Neural progenitor cell (in vitro differentiated cells): Measurements from ENCODE around the gene NFATC1. TPM values are rescaled to one million over a fixed set of nuclear protein-coding genes. Genes with fewer than 3 reads are reported as not detected.

Experiments used
- DNase-seq: peaks from one replicate; pipeline ENCODE4 v3.0.0-alpha.2; 2016; ENCODE audit warnings: low spot score
- H2AFZ ChIP-seq: fragments of 200-600 bp; sonication (generic); replicated peaks from 2 replicates; pipeline ENCODE4 v1.6.1; 2016; ENCODE audit warnings: antibody characterized with exemption
- H3F3A ChIP-seq: fragments of 200-600 bp; sonication (generic); 2 replicates; pipeline ENCODE4 v1.6.1; 2016; ENCODE audit warnings: antibody characterized with exemption, low read depth
- H3K27ac ChIP-seq: fragments of 200-600 bp; sonication (generic); 2 replicates; pipeline ENCODE4 v1.5.1; 2016; ENCODE audit warnings: mild to moderate bottlenecking
- H3K27me3 ChIP-seq: fragments of 200-600 bp; sonication (generic); 2 replicates; pipeline ENCODE4 v1.6.1; 2016; ENCODE audit warnings: mild to moderate bottlenecking, moderate library complexity
- H3K36me3 ChIP-seq: fragments of 200-600 bp; sonication (generic); 2 replicates; pipeline ENCODE4 v1.5.1; 2016
- H3K4me1 ChIP-seq: fragments of 200-600 bp; sonication (generic); 2 replicates; pipeline ENCODE4 v1.6.1; 2016; ENCODE audit warnings: mixed run types
- H3K4me2 ChIP-seq: fragments of 200-600 bp; sonication (generic); 2 replicates; pipeline ENCODE4 v1.6.1; 2016
- H3K4me3 ChIP-seq: fragments of 200-600 bp; sonication (generic); 2 replicates; pipeline ENCODE4 v1.5.1; 2016
- H3K79me2 ChIP-seq: fragments of 200-600 bp; sonication (generic); 2 replicates; pipeline ENCODE4 v1.6.1; 2016; ENCODE audit warnings: low read depth
- H3K9ac ChIP-seq: fragments of 200-600 bp; sonication (generic); 2 replicates; pipeline ENCODE4 v1.6.1; 2016
- H3K9me3 ChIP-seq: fragments of 200-600 bp; sonication (generic); 2 replicates; pipeline ENCODE4 v1.5.1; 2016; ENCODE audit warnings: low read depth
- H4K20me1 ChIP-seq: fragments of 200-600 bp; sonication (generic); 2 replicates; pipeline ENCODE4 v1.6.1; 2016; ENCODE audit warnings: low read depth
- H3K27ac Mint-ChIP-seq: 3 replicates; pipeline ENCODE4 v1.8.0; 2021; ENCODE audit warnings: mixed read lengths
- H3K27me3 Mint-ChIP-seq: 2 replicates; pipeline ENCODE4 v1.8.0; 2022; ENCODE audit warnings: low read depth, mild to moderate bottlenecking, inconsistent platforms, moderate library complexity, mixed read lengths; ENCODE audit not compliant: insufficient read depth
- H3K36me3 Mint-ChIP-seq: 3 replicates; pipeline ENCODE4 v1.8.0; 2021; ENCODE audit warnings: mixed read lengths
- H3K4me1 Mint-ChIP-seq: 3 replicates; pipeline ENCODE4 v1.8.0; 2021; ENCODE audit warnings: mixed read lengths
- H3K4me3 Mint-ChIP-seq: 3 replicates; pipeline ENCODE4 v1.8.0; 2021; ENCODE audit warnings: mild to moderate bottlenecking, moderate library complexity, mixed read lengths
- H3K9me3 Mint-ChIP-seq: 3 replicates; pipeline ENCODE4 v1.8.0; 2020; ENCODE audit warnings: mixed read lengths
- EZH2 ChIP-seq: fragments of 200-600 bp; sonication (generic); IDR thresholded peaks from 2 replicates; pipeline ENCODE4 v1.6.1; 2017; ENCODE audit warnings: antibody characterized with exemption, mild to moderate bottlenecking, moderate library complexity
- EZH2phosphoT487 ChIP-seq: fragments of 200-600 bp; sonication (generic); IDR thresholded peaks from 2 replicates; pipeline ENCODE4 v1.6.1; 2017; ENCODE audit warnings: antibody characterized with exemption
- total RNA-seq: library from RNA; depleted of rRNA; stranded (reverse); fragments of >200 nt; gene quantifications from 2 replicates; pipeline ENCODE4 v1.2.3, GENCODE V29; 2015; ENCODE audit warnings: low replicate concordance
- TF ChIP-seq, protein P1 (sequence below): fragments of 200-600 bp; sonication (generic); IDR thresholded peaks from 2 replicates; pipeline ENCODE4 v1.5.1; 2017; ENCODE audit warnings: antibody characterized with exemption, mild to moderate bottlenecking

Gene NFATC1
- total RNA-seq, 1 donor from 2014 or later: 2.3 TPM

- peaks cover 6% of the 10 kb centered on the region for H3K27me3 Mint-ChIP-seq
- peaks cover 8% of the 10 kb centered on the region for H3K4me1 Mint-ChIP-seq
- TF ChIP-seq EZH2 (no peak), EZH2phosphoT487 (no peak)
- TF ChIP-seq, protein P1, sequence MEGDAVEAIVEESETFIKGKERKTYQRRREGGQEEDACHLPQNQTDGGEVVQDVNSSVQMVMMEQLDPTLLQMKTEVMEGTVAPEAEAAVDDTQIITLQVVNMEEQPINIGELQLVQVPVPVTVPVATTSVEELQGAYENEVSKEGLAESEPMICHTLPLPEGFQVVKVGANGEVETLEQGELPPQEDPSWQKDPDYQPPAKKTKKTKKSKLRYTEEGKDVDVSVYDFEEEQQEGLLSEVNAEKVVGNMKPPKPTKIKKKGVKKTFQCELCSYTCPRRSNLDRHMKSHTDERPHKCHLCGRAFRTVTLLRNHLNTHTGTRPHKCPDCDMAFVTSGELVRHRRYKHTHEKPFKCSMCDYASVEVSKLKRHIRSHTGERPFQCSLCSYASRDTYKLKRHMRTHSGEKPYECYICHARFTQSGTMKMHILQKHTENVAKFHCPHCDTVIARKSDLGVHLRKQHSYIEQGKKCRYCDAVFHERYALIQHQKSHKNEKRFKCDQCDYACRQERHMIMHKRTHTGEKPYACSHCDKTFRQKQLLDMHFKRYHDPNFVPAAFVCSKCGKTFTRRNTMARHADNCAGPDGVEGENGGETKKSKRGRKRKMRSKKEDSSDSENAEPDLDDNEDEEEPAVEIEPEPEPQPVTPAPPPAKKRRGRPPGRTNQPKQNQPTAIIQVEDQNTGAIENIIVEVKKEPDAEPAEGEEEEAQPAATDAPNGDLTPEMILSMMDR: no peak
- H3K4me1 ChIP-seq: peaks cover 4% of the 10 kb centered on the region
- H3K9ac ChIP-seq: no peak overlapping the region
- H2AFZ ChIP-seq: no peak overlapping the region
- no peaks in the 10 kb centered on the region for H3K9me3 ChIP-seq
- no peaks in the 10 kb centered on the region for H3K36me3 ChIP-seq
- H3K4me2 ChIP-seq: no peak overlapping the region
- H4K20me1 ChIP-seq: no peaks in the 10 kb centered on the region
- no peak overlapping the region for H3K4me3 ChIP-seq
- no peaks in the 10 kb centered on the region for H3K36me3 Mint-ChIP-seq
- DNase-seq: no peak
- H3K79me2 ChIP-seq: no peaks in the 10 kb centered on the region
- H3K27ac Mint-ChIP-seq: no peak overlapping the region
- H3K4me3 Mint-ChIP-seq: no peak overlapping the region
- no peak overlapping the region for H3K27ac ChIP-seq
- H3K9me3 Mint-ChIP-seq: peaks cover 2% of the 10 kb centered on the region
- H3K27me3 ChIP-seq: no peaks in the 10 kb centered on the region
- no peaks in the 10 kb centered on the region for H3F3A ChIP-seq
Observed at GRCh38 chr18:79547413-79548076, 151.8 kb downstream of the NFATC1 start.

GRCh38 chr18:79548077-79548450, 152.3 kb downstream of the NFATC1 start:
- no peaks in the 10 kb centered on the region for H3F3A ChIP-seq
- H3K4me1 ChIP-seq: peaks cover 4% of the 10 kb centered on the region
- H3K27me3 ChIP-seq: no peaks in the 10 kb centered on the region
- TF ChIP-seq, protein P1: no peak
- no peak for TF ChIP-seq EZH2
- no peak for TF ChIP-seq EZH2phosphoT487
- H4K20me1 ChIP-seq: no peaks in the 10 kb centered on the region
- no peaks in the 10 kb centered on the region for H3K9me3 ChIP-seq
- H3K79me2 ChIP-seq: no peaks in the 10 kb centered on the region
- no peak overlapping the region for H3K4me3 ChIP-seq
- no peaks in the 10 kb centered on the region for H3K36me3 ChIP-seq
- H2AFZ ChIP-seq: no peak overlapping the region
- Mint-ChIP-seq H3K27ac (no peak overlapping the region), H3K4me1 (peaks cover 8% of the 10 kb centered on the region), H3K9me3 (no peaks in the 10 kb centered on the region), H3K27me3 (peaks cover 7% of the 10 kb centered on the region), H3K36me3 (no peaks in the 10 kb centered on the region), H3K4me3 (no peak overlapping the region)
- H3K4me2 ChIP-seq: no peak overlapping the region
- H3K27ac ChIP-seq: no peak overlapping the region
- no peak overlapping the region for H3K9ac ChIP-seq
- DNase-seq: no peak

DNA sequence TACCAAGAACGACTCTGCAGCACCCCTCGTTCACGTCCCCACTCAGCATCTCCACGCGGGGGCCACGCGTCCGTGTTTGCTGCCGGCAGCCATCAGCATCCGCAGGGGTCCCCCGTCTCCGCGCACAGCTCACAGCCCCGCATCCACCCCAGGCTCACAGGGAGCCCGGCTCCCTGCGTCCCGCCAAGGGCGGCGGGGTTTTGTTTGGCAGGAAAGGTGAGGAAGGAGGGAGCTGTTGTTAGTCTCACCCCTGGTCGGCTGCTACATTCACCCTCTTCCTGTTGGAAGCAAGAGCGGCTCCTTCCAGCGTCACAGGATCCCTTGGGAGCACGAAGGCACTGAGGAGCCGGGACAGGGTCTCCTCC, 152.9 kb downstream of the NFATC1 start:
- no peaks in the 10 kb centered on the region for H3K36me3 ChIP-seq
- no peaks in the 10 kb centered on the region for H3K9me3 ChIP-seq
- H3K4me3 ChIP-seq: no peak overlapping the region
- H3K27ac ChIP-seq: no peak overlapping the region
- DNase-seq: no peak
- H3F3A ChIP-seq: no peaks in the 10 kb centered on the region
- no peak overlapping the region for H3K4me2 ChIP-seq
- H3K36me3 Mint-ChIP-seq: no peaks in the 10 kb centered on the region
- no peaks in the 10 kb centered on the region for H4K20me1 ChIP-seq
- no peaks in the 10 kb centered on the region for H3K27me3 ChIP-seq
- H3K9me3 Mint-ChIP-seq: no peaks in the 10 kb centered on the region
- no peak overlapping the region for H3K4me3 Mint-ChIP-seq
- H3K4me1 ChIP-seq: peaks cover 4% of the 10 kb centered on the region
- no peak for TF ChIP-seq EZH2phosphoT487
- TF ChIP-seq, protein P1: no peak
- TF ChIP-seq EZH2: no peak
- no peak overlapping the region for H3K9ac ChIP-seq
- H3K4me1 Mint-ChIP-seq: peaks cover 8% of the 10 kb centered on the region
- H3K27me3 Mint-ChIP-seq: peaks cover 7% of the 10 kb centered on the region
- H3K79me2 ChIP-seq: no peaks in the 10 kb centered on the region
- H2AFZ ChIP-seq: no peak overlapping the region
- no peak overlapping the region for H3K27ac Mint-ChIP-seq
